ENCODE results near the gene SORCS2.

SORCS2 gene

GRCh38 chr4:7309636-7310390 is 117.5 kb downstream of the SORCS2 start:
- DNase-seq: no peak

- no peak for DNase-seq
Measured at GRCh38 chr4:7310451-7310850, 118.1 kb downstream of the SORCS2 start.

GRCh38 chr4:7311205-7311604 is 118.9 kb downstream of the SORCS2 start:
- DNase-seq: no peak

GRCh38 chr4:7312691-7313090 is 120.4 kb downstream of the SORCS2 start:
- no peak for DNase-seq

- DNase-seq: no peak
Measured at GRCh38 chr4:7313347-7313811, 121.0 kb downstream of the SORCS2 start.

GRCh38 chr4:7313991-7314390 is 121.7 kb downstream of the SORCS2 start:
- DNase-seq: no peak

GRCh38 chr4:7315286-7315685 is 122.9 kb downstream of the SORCS2 start:
- DNase-seq: no peak

GRCh38 chr4:7315935-7316334 is 123.6 kb downstream of the SORCS2 start:
- no peak for DNase-seq

- no peak for DNase-seq
Measured at GRCh38 chr4:7319024-7319423, 126.7 kb downstream of the SORCS2 start.

GRCh38 chr4:7320206-7320797 is 128.0 kb downstream of the SORCS2 start:
- no peak for DNase-seq

- no peak for DNase-seq
Measured at GRCh38 chr4:7322166-7322991, 130.0 kb downstream of the SORCS2 start.

GRCh38 chr4:7323461-7323871 is 131.1 kb downstream of the SORCS2 start:
- no peak for DNase-seq

GRCh38 chr4:7323872-7324650 is 131.7 kb downstream of the SORCS2 start:
- no peak for DNase-seq

GRCh38 chr4:7324651-7325121 is 132.3 kb downstream of the SORCS2 start:
- no peak for DNase-seq

- no peak for DNase-seq
Measured at GRCh38 chr4:7325541-7325940, 133.2 kb downstream of the SORCS2 start.

- no peak for DNase-seq
Measured at GRCh38 chr4:7326306-7326692, 134.0 kb downstream of the SORCS2 start.

- DNase-seq: no peak
Measured at GRCh38 chr4:7326693-7327340, 134.5 kb downstream of the SORCS2 start.

GRCh38 chr4:7327341-7327885 is 135.1 kb downstream of the SORCS2 start:
- DNase-seq: no peak

- no peak for DNase-seq
Measured at GRCh38 chr4:7328162-7328912, 136.0 kb downstream of the SORCS2 start.

- DNase-seq: no peak
Measured at GRCh38 chr4:7328913-7329638, 136.7 kb downstream of the SORCS2 start.

Data from activated CD4-positive, alpha-beta T cell treated with anti-CD3 and anti-CD28 coated beads for 4 hours (primary cell).